Activated CD8-positive, alpha-beta T cell treated with anti-CD3 and anti-CD28 coated beads for 36 hours (primary cell): ENCODE results near the gene PMS1. TPM values are rescaled to one million over a fixed set of nuclear protein-coding genes. Genes with fewer than 3 reads are reported as not detected.
"Not testable (repeated sequence)": the region's sequence is repeated elsewhere in the genome, so short reads cannot be mapped to it uniquely, and the experiment has no call there.

Experiments
- ATAC-seq: fragments of 200-7000 bp; cut with Tn5 transposase; one replicate; pipeline ENCODE4 v1.10.0; 2021; ENCODE audit warnings: mild to moderate bottlenecking, moderate library complexity
- CTCF ChIA-PET: fragments of 350-600 bp; sonication (Branson Sonifier 250); formaldehyde crosslinking; loops from one replicate; lab custom pipeline; 2021; ENCODE audit warnings: antibody characterized with exemption; lab: Charles Lee
- POLR2A ChIA-PET: fragments of 350-600 bp; sonication (Branson Sonifier 250); formaldehyde crosslinking; loops from one replicate; lab custom pipeline; 2021; ENCODE audit warnings: antibody characterized with exemption; lab: Charles Lee
- DNase-seq: peaks from one replicate; pipeline ENCODE4 v3.0.0-alpha.2; 2020
- H3K27ac Mint-ChIP-seq: one replicate; pipeline ENCODE4 v1.8.0; 2021; ENCODE audit warnings: mild to moderate bottlenecking, mixed read lengths
- H3K27me3 Mint-ChIP-seq: one replicate; pipeline ENCODE4 v1.8.0; 2021; ENCODE audit warnings: mixed read lengths
- H3K36me3 Mint-ChIP-seq: one replicate; pipeline ENCODE4 v1.8.0; 2021; ENCODE audit warnings: low read depth, mixed read lengths
- H3K4me1 Mint-ChIP-seq: one replicate; pipeline ENCODE4 v1.8.0; 2021; ENCODE audit warnings: low read depth, mixed read lengths
- H3K4me3 Mint-ChIP-seq: one replicate; pipeline ENCODE4 v1.8.0; 2021; ENCODE audit warnings: mild to moderate bottlenecking, moderate library complexity, mixed read lengths
- H3K9me3 Mint-ChIP-seq: one replicate; pipeline ENCODE4 v1.8.0; 2021; ENCODE audit warnings: mixed read lengths
- CTCF ChIP-seq: fragments of 200-600 bp; IDR thresholded peaks from one replicate; pipeline ENCODE4 v1.8.0; 2022; ENCODE audit warnings: antibody characterized with exemption, mild to moderate bottlenecking
- intact Hi-C: fragments of 100-400 bp; cut with micrococcal nuclease; formaldehyde crosslinking; loops from one replicate; pipeline ENCODE4 v1.10.0; 2022
- total RNA-seq, 2 experiments: library from RNA; stranded (reverse); gene quantifications; one replicate each; pipeline ENCODE4 v1.2.3, GENCODE V29; 2021

Gene PMS1
- total RNA-seq, result 10 to 100 TPM; 44.3 to 58.5 TPM

- intact Hi-C loops, result loop anchor here (2.0 kb wide), 1 partner anchor 21 kb away; the partner anchor contains the start of gene OSGEPL1
- ChIA-PET CTCF (interaction anchor here (1.2 to 4.2 kb wide), 3 partner anchors 12 to 33 kb away, joined by 3 to 23 read pairs (median 3); partner anchors contain the start of gene OSGEPL1), POLR2A (interaction anchor here (0.8 to 2.7 kb wide), 8 partner anchors 13 to 536 kb away, joined by 3 to 18 read pairs (median 5); partner anchors contain the start of genes ASNSD1 and OSGEPL1)
- H3K27ac Mint-ChIP-seq, result peak within 1 kb of the TSS; percentile 97
- DNase-seq (peak; percentile 95), ATAC-seq (peak; percentile 92)
- no peaks in the 10 kb centered on the region for H3K27me3 Mint-ChIP-seq
- H3K36me3 Mint-ChIP-seq, result peaks cover 56% of the 10 kb centered on the region
- H3K4me1 Mint-ChIP-seq, result peaks cover 49% of the 10 kb centered on the region
- TF ChIP-seq CTCF, result no peak
- H3K4me3 Mint-ChIP-seq, result peak within 1 kb of the TSS; percentile 97
- H3K9me3 Mint-ChIP-seq, result no peaks in the 10 kb centered on the region
Observed at GRCh38 chr2:189783927-189784867, at the start of gene PMS1, which contains the start of gene ORMDL1. Gene PMS1 (plus strand): TSS chr2:189784450. CDS start chr2:189791810, 7,360 bp downstream. Gene ORMDL1 (minus strand): TSS chr2:189784339. CDS start chr2:189782595, 1,744 bp downstream.

- CTCF ChIA-PET, result interaction anchor here (0.6 to 2.7 kb wide), 25 partner anchors 11 to 620 kb away, joined by 3 to 25 read pairs (median 4); partner anchors contain the start of genes ASNSD1, ORMDL1, OSGEPL1 and PMS1
- H3K9me3 Mint-ChIP-seq, result no peaks in the 10 kb centered on the region
- no peaks in the 10 kb centered on the region for H3K27me3 Mint-ChIP-seq
- TF ChIP-seq CTCF, result peak; percentile 65
- POLR2A ChIA-PET, result no interaction called here
- H3K27ac Mint-ChIP-seq, result no peak overlapping the region
- ATAC-seq (peak; percentile 86), DNase-seq (peak; percentile 58)
- intact Hi-C loops, result no loop called here
- H3K36me3 Mint-ChIP-seq, result peaks cover 14% of the 10 kb centered on the region
- H3K4me1 Mint-ChIP-seq, result no peaks in the 10 kb centered on the region
- H3K4me3 Mint-ChIP-seq, result no peak overlapping the region
Observed at GRCh38 chr2:189751080-189751658, 33.1 kb upstream of the PMS1 start.

GRCh38 chr2:189756311-189756952 lies 27.8 kb upstream of the PMS1 start:
- no peak for DNase-seq
- no peak for TF ChIP-seq CTCF
- Mint-ChIP-seq H3K27me3 (no peaks in the 10 kb centered on the region), H3K27ac (no peak overlapping the region), H3K9me3 (no peaks in the 10 kb centered on the region), H3K4me3 (no peak overlapping the region), H3K4me1 (peaks cover 5% of the 10 kb centered on the region), H3K36me3 (peaks cover 23% of the 10 kb centered on the region)
- intact Hi-C loops, result no loop called here
- CTCF ChIA-PET, result no interaction called here
- POLR2A ChIA-PET, result no interaction called here
- ATAC-seq, result no peak

GRCh38 chr2:189760154-189760553 lies 24.1 kb upstream of the PMS1 start:
- peaks cover 15% of the 10 kb centered on the region for H3K36me3 Mint-ChIP-seq
- H3K9me3 Mint-ChIP-seq, H3K27ac Mint-ChIP-seq, DNase-seq, H3K27me3 Mint-ChIP-seq, intact Hi-C loops, H3K4me3 Mint-ChIP-seq, ATAC-seq, CTCF ChIA-PET: not testable (repeated sequence)
- POLR2A ChIA-PET, result interaction anchor here (1.0 to 1.7 kb wide), 2 partner anchors 12 to 99 kb away, joined by 4 read pairs; no protein-coding TSS in a partner anchor
- H3K4me1 Mint-ChIP-seq, result peaks cover 12% of the 10 kb centered on the region

- H3K9me3 Mint-ChIP-seq, result no peaks in the 10 kb centered on the region
- no peak for DNase-seq
- ChIA-PET POLR2A (interaction anchor here (0.5 to 2.5 kb wide), 15 partner anchors 12 to 485 kb away, joined by 3 to 22 read pairs (median 4); partner anchors contain the start of genes ASNSD1, ORMDL1 and PMS1), CTCF (interaction anchor here (0.6 to 4.5 kb wide), 23 partner anchors 9 to 557 kb away, joined by 3 to 59 read pairs (median 6); partner anchors contain the start of genes ANKAR, ASNSD1, HIBCH and ORMDL1)
- peaks cover 25% of the 10 kb centered on the region for H3K36me3 Mint-ChIP-seq
- intact Hi-C loops, result loop anchor here (2.0 kb wide), 2 partner anchors 21 to 99 kb away; no protein-coding TSS in a partner anchor
- peak overlapping the region; percentile 97 for H3K4me3 Mint-ChIP-seq
- TF ChIP-seq CTCF, result no peak
- H3K27me3 Mint-ChIP-seq, result no peaks in the 10 kb centered on the region
- peaks cover 12% of the 10 kb centered on the region for H3K4me1 Mint-ChIP-seq
- peak; percentile 10 for ATAC-seq
- H3K27ac Mint-ChIP-seq, result peak overlapping the region; percentile 99
Observed at GRCh38 chr2:189762229-189762550, 22.1 kb upstream of the PMS1 start.
